Measurements from ENCODE around the gene MBD6. TPM values are rescaled to one million over a fixed set of nuclear protein-coding genes. Genes with fewer than 3 reads are reported as not detected.

The MBD6 gene
- polyA plus RNA-seq, 1 donor (not counting 4 experiments of a cell fraction or from before 2014, with no cell fraction given) = 1.8 TPM

- dilution Hi-C loops (cut with MboI; ENCODE audit: extremely low pct_ligation_motif_present, low sequenced_read_pairs) = no loop called here
- Histone ChIP-seq H2AFZ (ENCODE audit: control insufficient read depth, low read length) (no peak overlapping the region), H4K20me1 (ENCODE audit: control insufficient read depth, extremely low read depth, insufficient read depth, low read length) (no peaks in the 10 kb centered on the region), H3K9me1 (ENCODE audit: control insufficient read depth, extremely low read depth, insufficient read depth, low read length) (no peaks in the 10 kb centered on the region), H3K4me2 (ENCODE audit: control insufficient read depth, extremely low read depth, insufficient read depth, low read depth, low read length) (no peak overlapping the region), H3K27ac (ENCODE audit: control insufficient read depth, insufficient read depth, low read length) (no peak overlapping the region), H3K4me1 (ENCODE audit: control insufficient read depth, extremely low read depth, insufficient read depth, low read length) (no peaks in the 10 kb centered on the region), H3K79me2 (ENCODE audit: control insufficient read depth, insufficient read depth, low read length) (no peaks in the 10 kb centered on the region), H3K27me3 (ENCODE audit: control insufficient read depth, extremely low read depth, insufficient read depth, low read length) (peaks cover 9% of the 10 kb centered on the region), H3K9me3 (ENCODE audit: control insufficient read depth, low read depth, low read length) (no peaks in the 10 kb centered on the region), H3K36me3 (ENCODE audit: control insufficient read depth in 2 of 2, extremely low read depth in 1 of 2, insufficient read depth in 2 of 2, low read length in 2 of 2) (no peaks in the 10 kb centered on the region), H3K4me3 (ENCODE audit: control insufficient read depth in 2 of 3, extremely low read depth in 1 of 3, insufficient read depth in 2 of 3, low read depth in 1 of 3, low read length in 3 of 3) (no peak overlapping the region), H3K9ac (ENCODE audit: control insufficient read depth, extremely low read depth, insufficient read depth, low read length) (no peak overlapping the region)
- DNase-seq (ENCODE audit: low read depth, low spot score) = no peak
- no peak for FAIRE-seq
- no peak for TF ChIP-seq EZH2 (IDR thresholded peaks at IDR 0.05; ENCODE audit: low read length)
- TF ChIP-seq CTCF (optimal IDR thresholded peaks at IDR 0.05 in 1 of 3, IDR thresholded peaks at IDR 0.05 in 1 of 3, conservative IDR thresholded peaks at IDR 0.05 in 1 of 3; ENCODE audit: extremely low read depth in 1 of 3, insufficient read depth in 2 of 3, low read length in 3 of 3) = no peak
These were observed 32.3 kb downstream of the MBD6 start for GRCh38 chr12:57554897-57555296.

GRCh38 chr12:57558864-57559263 lies 36.2 kb downstream of the MBD6 start:
- Histone ChIP-seq H3K36me3 (ENCODE audit: control insufficient read depth in 2 of 2, extremely low read depth in 1 of 2, insufficient read depth in 2 of 2, low read length in 2 of 2) (no peaks in the 10 kb centered on the region), H3K4me3 (ENCODE audit: control insufficient read depth in 2 of 3, extremely low read depth in 1 of 3, insufficient read depth in 2 of 3, low read depth in 1 of 3, low read length in 3 of 3) (no peak overlapping the region), H3K4me1 (ENCODE audit: control insufficient read depth, extremely low read depth, insufficient read depth, low read length) (no peaks in the 10 kb centered on the region), H3K27me3 (ENCODE audit: control insufficient read depth, extremely low read depth, insufficient read depth, low read length) (no peaks in the 10 kb centered on the region), H2AFZ (ENCODE audit: control insufficient read depth, low read length) (no peak overlapping the region), H3K9me1 (ENCODE audit: control insufficient read depth, extremely low read depth, insufficient read depth, low read length) (no peaks in the 10 kb centered on the region), H4K20me1 (ENCODE audit: control insufficient read depth, extremely low read depth, insufficient read depth, low read length) (no peaks in the 10 kb centered on the region), H3K79me2 (ENCODE audit: control insufficient read depth, insufficient read depth, low read length) (no peaks in the 10 kb centered on the region), H3K27ac (ENCODE audit: control insufficient read depth, insufficient read depth, low read length) (no peak overlapping the region), H3K9ac (ENCODE audit: control insufficient read depth, extremely low read depth, insufficient read depth, low read length) (no peak overlapping the region), H3K4me2 (ENCODE audit: control insufficient read depth, extremely low read depth, insufficient read depth, low read depth, low read length) (no peak overlapping the region), H3K9me3 (ENCODE audit: control insufficient read depth, low read depth, low read length) (no peaks in the 10 kb centered on the region)
- DNase-seq (ENCODE audit: low read depth, low spot score) = no peak
- dilution Hi-C loops (cut with MboI; ENCODE audit: extremely low pct_ligation_motif_present, low sequenced_read_pairs) = no loop called here
- TF ChIP-seq EZH2 (IDR thresholded peaks at IDR 0.05; ENCODE audit: low read length) (no peak), CTCF (optimal IDR thresholded peaks at IDR 0.05 in 1 of 3, IDR thresholded peaks at IDR 0.05 in 1 of 3, conservative IDR thresholded peaks at IDR 0.05 in 1 of 3; ENCODE audit: extremely low read depth in 1 of 3, insufficient read depth in 2 of 3, low read length in 3 of 3) (no peak)
- no peak for FAIRE-seq

All from keratinocyte (primary cell).